ENCODE results near the gene CEP131.

GRCh38 chr17:81263371-81264181 lies 40.8 kb upstream of the CEP131 start:
- TF ChIP-seq POLR2A (IDR thresholded peaks at IDR 0.05) (no peak), CTCF (IDR thresholded peaks at IDR 0.05) (no peak), EP300 (IDR thresholded peaks at IDR 0.05; ENCODE audit: low read depth) (no peak)
